SK-N-SH (cell line): ENCODE measurements around the gene CPEB3. TPM values are rescaled to one million over a fixed set of nuclear protein-coding genes. Genes with fewer than 3 reads are reported as not detected.
A peak's percentile ranks its signal among the peaks of the same experiment; 100 is the strongest.

Experiments
- CTCF ChIA-PET: fragments of 300-600, 350-600 bp; formaldehyde crosslinking; extraction: SDS; loops from one replicate; lab custom pipeline; 2021; lab: Yijun Ruan, JAX
- POLR2A ChIA-PET: fragments of 350-600 bp; sonication (Branson Sonifier 250); formaldehyde crosslinking; extraction: SDS; loops from one replicate; lab custom pipeline; 2020; ENCODE audit warnings: antibody characterized with exemption, inconsistent platforms; lab: Yijun Ruan, JAX
- DNase-seq: peaks from one replicate; pipeline ENCODE4 v3.0.0; 2012
- H2AFZ ChIP-seq: fragments of 200-600 bp; sonication (generic); 2 replicates; pipeline ENCODE4 v1.8.1; 2016; ENCODE audit warnings: antibody characterized with exemption, mild to moderate bottlenecking, low read depth
- H3F3A ChIP-seq: fragments of 200-600 bp; sonication (generic); replicated peaks from 2 replicates; pipeline ENCODE3; 2016; ENCODE audit warnings: antibody characterized with exemption, mild to moderate bottlenecking; ENCODE audit not compliant: insufficient read depth
- H3K27ac ChIP-seq, 2 experiments: fragments of 200-500 bp in 1 of 2; fragments of 200-600 bp in 1 of 2; sonication (Bioruptor generic) in 1 of 2; sonication (generic), shearing (Covaris generic) in 1 of 2; 2 replicates each; pipeline versions ENCODE4 v1.5.1 to v1.6.1; 2014 to 2016; ENCODE audit warnings: low read depth in 2 of 2, inconsistent platforms in 1 of 2, low read length in 1 of 2, mild to moderate bottlenecking in 1 of 2, mixed read lengths in 1 of 2
- H3K27me3 ChIP-seq: fragments of 200-600 bp; sonication (generic), shearing (Covaris generic); 2 replicates; pipeline ENCODE4 v1.6.1; 2016; ENCODE audit warnings: mixed run types; ENCODE audit not compliant: insufficient read depth
- H3K36me3 ChIP-seq, 2 experiments: fragments of 200-500 bp in 1 of 2; fragments of 200-600 bp in 1 of 2; sonication (Bioruptor generic) in 1 of 2; sonication (generic) in 1 of 2; replicated peaks in 1 of 2; 2 replicates each; pipeline versions ENCODE3 to v1.5.1; 2014 to 2016; ENCODE audit warnings: low read length in 1 of 2, mild to moderate bottlenecking in 1 of 2; ENCODE audit not compliant: insufficient read depth in 2 of 2, control insufficient read depth in 1 of 2
- H3K4me1 ChIP-seq, 2 experiments: fragments of 200-500 bp in 1 of 2; fragments of 200-600 bp in 1 of 2; sonication (Bioruptor generic) in 1 of 2; sonication (generic), shearing (Covaris generic) in 1 of 2; 2 replicates each; pipeline versions ENCODE4 v1.5.1 to v1.6.1; 2014 to 2016; ENCODE audit warnings: low read depth in 1 of 2, low read length in 1 of 2, mixed run types in 1 of 2; ENCODE audit not compliant: insufficient read depth in 2 of 2, control insufficient read depth in 1 of 2
- H3K4me2 ChIP-seq: fragments of 200-600 bp; sonication (generic), shearing (Covaris generic); 2 replicates; pipeline ENCODE4 v1.6.1; 2017; ENCODE audit warnings: mixed run types
- H3K4me3 ChIP-seq, 2 experiments: fragments of 200-500 bp in 1 of 2; fragments of 200-600 bp in 1 of 2; sonication (Bioruptor generic) in 1 of 2; sonication (generic), shearing (Covaris generic) in 1 of 2; 2 replicates each; pipeline versions ENCODE4 v1.5.1 to v1.8.1; 2014 to 2016; ENCODE audit warnings: low read depth in 2 of 2, inconsistent platforms in 1 of 2, low read length in 1 of 2, mild to moderate bottlenecking in 1 of 2, mixed read lengths in 1 of 2, moderate library complexity in 1 of 2
- H3K79me2 ChIP-seq: fragments of 200-600 bp; sonication (generic); 2 replicates; pipeline ENCODE4 v1.8.1; 2017; ENCODE audit warnings: mild to moderate bottlenecking; ENCODE audit not compliant: insufficient read depth
- H3K9ac ChIP-seq: fragments of 200-600 bp; sonication (generic); 2 replicates; pipeline ENCODE4 v1.6.1; 2017; ENCODE audit warnings: mixed run types
- H3K9me2 ChIP-seq: fragments of 200-600 bp; sonication (generic); 2 replicates; pipeline ENCODE4 v1.6.1; 2017; ENCODE audit warnings: mixed run types
- H3K9me3 ChIP-seq: fragments of 200-600 bp; sonication (generic); 2 replicates; pipeline ENCODE4 v1.6.1; 2017; ENCODE audit warnings: mixed run types, mild to moderate bottlenecking, moderate library complexity
- H4K20me1 ChIP-seq: fragments of 200-600 bp; sonication (generic); 2 replicates; pipeline ENCODE4 v1.6.1; 2017; ENCODE audit warnings: mild to moderate bottlenecking, mixed run types; ENCODE audit not compliant: insufficient read depth
- CTCF ChIP-seq: fragments of 200-600 bp; sonication (generic); IDR thresholded peaks from 2 replicates; pipeline ENCODE4 v1.6.1; 2017; ENCODE audit warnings: antibody characterized with exemption, mild to moderate bottlenecking, moderate library complexity
- FOSL2 ChIP-seq: IDR thresholded peaks from 2 replicates; pipeline ENCODE4 v1.4.0; 2012; ENCODE audit warnings: low read depth, mild to moderate bottlenecking, moderate library complexity, borderline replicate concordance
- NRF1 ChIP-seq: IDR thresholded peaks from 2 replicates; pipeline ENCODE4 v1.6.1; 2012; ENCODE audit warnings: low read depth, mild to moderate bottlenecking, low read length
- TCF12 ChIP-seq: IDR thresholded peaks from 2 replicates; pipeline ENCODE4 v1.4.0; 2012
- WGBS: methylation state at CpG from one replicate; pipeline ENCODE4 v1.1.6; 2017; ENCODE audit warnings: low lambda C conversion rate; 5-methylcytosine and 5-hydroxymethylcytosine counted together
- polyA plus RNA-seq, 3 experiments: library from polyadenylated mRNA; depleted of rRNA; stranded (reverse); fragments of >200 nt; gene quantifications; 2 replicates each; pipeline ENCODE4 v1.2.3, GENCODE V29; 2012
- TF ChIP-seq, protein P1 (sequence below): fragments of 150-350 bp; IDR thresholded peaks from 2 replicates; pipeline ENCODE4 v1.6.1; 2017; ENCODE audit warnings: antibody characterized with exemption, low read length, low read depth, borderline replicate concordance

The CPEB3 gene
- polyA plus RNA-seq, 1 of the 3 experiments (the other 2 are of a cell fraction), result 0.36 TPM

GRCh38 chr10:92181575-92181974 is 109.3 kb downstream of the CPEB3 start:
- no peaks in the 10 kb centered on the region for H3K79me2 ChIP-seq
- H3K9me2 ChIP-seq, result no peaks in the 10 kb centered on the region
- H2AFZ ChIP-seq, result no peak overlapping the region
- no peak for DNase-seq
- CTCF ChIA-PET, result interaction anchor here (0.6 to 1.2 kb wide), 4 partner anchors 9 to 86 kb away, joined by 3 to 5 read pairs (median 4); no protein-coding TSS in a partner anchor
- no peak overlapping the region for H3K9ac ChIP-seq
- H3F3A ChIP-seq, result no peaks in the 10 kb centered on the region
- H3K4me2 ChIP-seq, result no peak overlapping the region
- POLR2A ChIA-PET, result interaction anchor here (0.7 kb wide), 1 partner anchor 57 kb away, joined by 4 read pairs; no protein-coding TSS in a partner anchor
- H3K4me3 ChIP-seq, result no peak overlapping the region
- TF ChIP-seq TCF12 (no peak), CTCF (peak; percentile 45)
- no peaks in the 10 kb centered on the region for H3K27me3 ChIP-seq
- peaks cover 3 to 5% of the 10 kb centered on the region in 2 experiments for H3K36me3 ChIP-seq
- H3K27ac ChIP-seq, result no peak overlapping the region
- H4K20me1 ChIP-seq, result no peaks in the 10 kb centered on the region
- 49% methylated on average over 2 of the region's 2 CpGs for WGBS
- no peaks in the 10 kb centered on the region for H3K9me3 ChIP-seq
- H3K4me1 ChIP-seq, result no peaks in the 10 kb centered on the region; a peak in 1 of 4 replicates

- TF ChIP-seq FOSL2 (no peak), NRF1 (no peak), CTCF (no peak)
- TF ChIP-seq, protein P1, sequence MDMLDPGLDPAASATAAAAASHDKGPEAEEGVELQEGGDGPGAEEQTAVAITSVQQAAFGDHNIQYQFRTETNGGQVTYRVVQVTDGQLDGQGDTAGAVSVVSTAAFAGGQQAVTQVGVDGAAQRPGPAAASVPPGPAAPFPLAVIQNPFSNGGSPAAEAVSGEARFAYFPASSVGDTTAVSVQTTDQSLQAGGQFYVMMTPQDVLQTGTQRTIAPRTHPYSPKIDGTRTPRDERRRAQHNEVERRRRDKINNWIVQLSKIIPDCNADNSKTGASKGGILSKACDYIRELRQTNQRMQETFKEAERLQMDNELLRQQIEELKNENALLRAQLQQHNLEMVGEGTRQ, result no peak
- POLR2A ChIA-PET, result no interaction called here
- no peaks in the 10 kb centered on the region for H4K20me1 ChIP-seq
Observed at GRCh38 chr10:92180399-92180798, 110.5 kb downstream of the CPEB3 start.

More at GRCh38 chr10:92180399-92180798, 110.5 kb downstream of the CPEB3 start:
- Histone ChIP-seq H3K79me2 (no peaks in the 10 kb centered on the region), H3K36me3 (peaks cover 4 to 5% of the 10 kb centered on the region in 2 experiments), H3K4me1 (no peaks in the 10 kb centered on the region; a peak in 1 of 4 replicates), H3K9me3 (no peaks in the 10 kb centered on the region), H2AFZ (no peak overlapping the region), H3F3A (no peaks in the 10 kb centered on the region), H3K9ac (no peak overlapping the region), H3K27me3 (no peaks in the 10 kb centered on the region), H3K27ac (no peak overlapping the region), H3K4me2 (no peak overlapping the region), H3K9me2 (no peaks in the 10 kb centered on the region), H3K4me3 (no peak overlapping the region)
- CTCF ChIA-PET, result no interaction called here
- WGBS, result no CpG with 5 or more reads among the region's 1 CpG
- no peak for DNase-seq
